GM23338 (cell line): Measurements from ENCODE around the gene MTA1. TPM values are rescaled to one million over a fixed set of nuclear protein-coding genes. Genes with fewer than 3 reads are reported as not detected.

ENCODE experiments used
- ATAC-seq: fragments of 200-7000 bp; cut with Tn5 transposase; 3 replicates; pipeline ENCODE4 v1.9.1; 2020
- DNase-seq: peaks from one replicate; pipeline ENCODE4 v3.0.0-alpha.2; 2015; ENCODE audit warnings: low spot score
- H2AFZ ChIP-seq: fragments of 200-600 bp; sonication (generic); 2 replicates; pipeline ENCODE4 v1.8.0; 2016; ENCODE audit warnings: antibody characterized with exemption, mild to moderate bottlenecking, moderate library complexity
- H3F3A ChIP-seq: fragments of 200-600 bp; sonication (generic); replicated peaks from 2 replicates; pipeline ENCODE4 v1.8.0; 2017; ENCODE audit warnings: antibody characterized with exemption, mixed run types, low read depth
- H3K27ac ChIP-seq: fragments of 200-600 bp; sonication (generic); 2 replicates; pipeline ENCODE4 v1.6.1; 2016; ENCODE audit warnings: low read depth
- H3K27me3 ChIP-seq: fragments of 200-600 bp; sonication (generic); 2 replicates; pipeline ENCODE4 v1.8.0; 2016; ENCODE audit warnings: mild to moderate bottlenecking, mixed run types, moderate library complexity; ENCODE audit not compliant: insufficient read depth
- H3K36me3 ChIP-seq: fragments of 200-600 bp; sonication (generic); 2 replicates; pipeline ENCODE4 v1.8.0; 2016; ENCODE audit warnings: mild to moderate bottlenecking; ENCODE audit not compliant: insufficient read depth
- H3K4me1 ChIP-seq: fragments of 200-600 bp; sonication (generic); 2 replicates; pipeline ENCODE4 v1.8.0; 2016; ENCODE audit warnings: mild to moderate bottlenecking, moderate library complexity; ENCODE audit not compliant: insufficient read depth
- H3K4me2 ChIP-seq: fragments of 200-600 bp; sonication (generic); 2 replicates; pipeline ENCODE4 v1.7.1; 2017; ENCODE audit warnings: mixed run types
- H3K4me3 ChIP-seq: fragments of 200-600 bp; sonication (generic); 2 replicates; pipeline ENCODE4 v1.6.1; 2016; ENCODE audit warnings: mixed run types
- H3K79me2 ChIP-seq: fragments of 200-600 bp; sonication (generic); replicated peaks from 2 replicates; pipeline ENCODE4 v1.8.0; 2017; ENCODE audit warnings: mild to moderate bottlenecking; ENCODE audit not compliant: insufficient read depth
- H3K9me2 ChIP-seq: fragments of 200-600 bp; sonication (generic); 2 replicates; pipeline ENCODE4 v1.8.0; 2017; ENCODE audit not compliant: insufficient read depth
- H4K20me1 ChIP-seq: fragments of 200-600 bp; sonication (generic); replicated peaks from 2 replicates; pipeline ENCODE4 v1.8.0; 2017; ENCODE audit warnings: mild to moderate bottlenecking; ENCODE audit not compliant: insufficient read depth
- H3K27ac Mint-ChIP-seq: 2 replicates; pipeline ENCODE4 v1.8.0; 2020; ENCODE audit warnings: inconsistent platforms, mild to moderate bottlenecking, moderate library complexity, mixed read lengths
- H3K27me3 Mint-ChIP-seq: 3 replicates; pipeline ENCODE4 v1.8.0; 2022; ENCODE audit warnings: low read depth, mild to moderate bottlenecking, moderate library complexity, mixed read lengths, inconsistent platforms; ENCODE audit not compliant: insufficient read depth, poor library complexity
- H3K36me3 Mint-ChIP-seq: 3 replicates; pipeline ENCODE4 v1.8.0; 2021; ENCODE audit warnings: low read depth, mild to moderate bottlenecking, inconsistent platforms, moderate library complexity, mixed read lengths
- H3K4me1 Mint-ChIP-seq: 3 replicates; pipeline ENCODE4 v1.8.0; 2020; ENCODE audit warnings: mild to moderate bottlenecking, inconsistent platforms, mixed read lengths
- H3K4me3 Mint-ChIP-seq: 3 replicates; pipeline ENCODE4 v1.8.0; 2021; ENCODE audit warnings: moderate library complexity, mild to moderate bottlenecking, inconsistent platforms, mixed read lengths
- H3K9me3 Mint-ChIP-seq: 3 replicates; pipeline ENCODE4 v1.8.0; 2020; ENCODE audit warnings: moderate library complexity, mild to moderate bottlenecking, inconsistent platforms, mixed read lengths
- CTCF ChIP-seq, 2 experiments: fragments of 200-600 bp in 1 of 2; sonication (generic) in 1 of 2; conservative IDR thresholded peaks; 2 replicates each; pipeline versions ENCODE4 v1.5.1 to v1.6.1; 2016 to 2017; ENCODE audit warnings: antibody characterized with exemption in 2 of 2, low read depth in 2 of 2, mild to moderate bottlenecking in 2 of 2, moderate library complexity in 1 of 2
- ETS1 ChIP-seq: IDR thresholded peaks from 2 replicates; pipeline ENCODE4 v1.6.1; 2016; ENCODE audit warnings: antibody characterized with exemption
- EZH2 ChIP-seq: fragments of 200-600 bp; sonication (generic); IDR thresholded peaks from one replicate; pipeline ENCODE4 v1.8.0; 2017; ENCODE audit warnings: antibody characterized with exemption, mild to moderate bottlenecking, low read depth; ENCODE audit not compliant: unreplicated experiment
- NANOG ChIP-seq: IDR thresholded peaks from 2 replicates; pipeline ENCODE4 v1.6.1; 2016; ENCODE audit warnings: antibody characterized with exemption, borderline replicate concordance
- POLR2AphosphoS5 ChIP-seq: IDR thresholded peaks from 2 replicates; pipeline ENCODE4 v1.6.1; 2016; ENCODE audit warnings: antibody characterized with exemption, low read depth
- STAT1 ChIP-seq: IDR thresholded peaks from one replicate; pipeline ENCODE4 v1.6.1; 2016; ENCODE audit warnings: antibody characterized with exemption; ENCODE audit not compliant: unreplicated experiment
- ZNF114 ChIP-seq: fragments of 250-450 bp; sonication (Bioruptor Pico); IDR thresholded peaks from 2 replicates; pipeline ENCODE4 v1.5.0; 2020; ENCODE audit warnings: mild to moderate bottlenecking, moderate library complexity
- ZNF331 ChIP-seq: fragments of 250-450 bp; sonication (Bioruptor Pico); IDR thresholded peaks from 2 replicates; pipeline ENCODE4 v1.5.0; 2020; ENCODE audit warnings: low read depth, mild to moderate bottlenecking, moderate library complexity
- ZNF462 ChIP-seq: fragments of 250-450 bp; sonication (Bioruptor Pico); IDR thresholded peaks from 2 replicates; pipeline ENCODE4 v1.5.0; 2020; ENCODE audit warnings: mild to moderate bottlenecking, moderate library complexity
- polyA plus RNA-seq: library from polyadenylated mRNA; unstranded; fragments of >200 nt; fragmentation: Nextera tagmentation; extraction: Ambion mirVana; gene quantifications from 2 replicates; pipeline ENCODE4 v1.2.1, GENCODE V29; 2016
- total RNA-seq: library from RNA; depleted of rRNA; stranded (reverse); fragments of >200 nt; shearing (Covaris generic); gene quantifications from 2 replicates; pipeline ENCODE4 v1.2.3, GENCODE V29; 2014

Gene MTA1
- total and polyA plus RNA-seq, 2 experiments from 2014 or later, result 53.3 to 126 TPM

GRCh38 chr14:105492971-105493871 is 73.6 kb downstream of the MTA1 start:
- Mint-ChIP-seq H3K4me1 (peaks cover 5% of the 10 kb centered on the region; the same call in 2 of the 3 replicates), H3K36me3 (no peaks in the 10 kb centered on the region), H3K4me3 (no peak overlapping the region), H3K27ac (no peak overlapping the region), H3K9me3 (peaks cover 6% of the 10 kb centered on the region; the same call in 2 of the 3 replicates), H3K27me3 (peaks cover 24% of the 10 kb centered on the region)
- Histone ChIP-seq H3K4me3 (no peak overlapping the region), H3K27me3 (peaks cover 20% of the 10 kb centered on the region), H3K79me2 (no peaks in the 10 kb centered on the region), H3K4me1 (peaks cover 4% of the 10 kb centered on the region; the same call in 1 of the 2 replicates), H4K20me1 (no peaks in the 10 kb centered on the region), H3F3A (peaks cover 4% of the 10 kb centered on the region; the same call in 1 of the 2 replicates), H3K36me3 (no peaks in the 10 kb centered on the region), H2AFZ (no peak overlapping the region), H3K27ac (no peak overlapping the region), H3K4me2 (no peak overlapping the region), H3K9me2 (peaks cover 3% of the 10 kb centered on the region; the same call in 1 of the 2 replicates)
- ATAC-seq, result no peak
- no peak for DNase-seq
- TF ChIP-seq NANOG, result no peak
- no peak for TF ChIP-seq POLR2AphosphoS5
- TF ChIP-seq ZNF114 (CRISPR knock-in tag), result no peak

- Histone ChIP-seq H3F3A (peaks cover 4% of the 10 kb centered on the region; the same call in 1 of the 2 replicates), H3K4me2 (no peak overlapping the region), H3K79me2 (no peaks in the 10 kb centered on the region), H2AFZ (no peak overlapping the region), H3K27me3 (peaks cover 11% of the 10 kb centered on the region), H4K20me1 (no peaks in the 10 kb centered on the region), H3K4me3 (no peak overlapping the region), H3K36me3 (no peaks in the 10 kb centered on the region), H3K4me1 (peaks cover 4% of the 10 kb centered on the region; the same call in 1 of the 2 replicates), H3K27ac (no peak overlapping the region), H3K9me2 (peaks cover 3% of the 10 kb centered on the region; the same call in 1 of the 2 replicates)
- H3K4me1 Mint-ChIP-seq, result peaks cover 5% of the 10 kb centered on the region; the same call in 2 of the 3 replicates
- no peaks in the 10 kb centered on the region for H3K36me3 Mint-ChIP-seq
- H3K27me3 Mint-ChIP-seq, result peaks cover 19% of the 10 kb centered on the region
- DNase-seq (no peak), ATAC-seq (no peak)
- no peak overlapping the region for H3K27ac Mint-ChIP-seq
- H3K4me3 Mint-ChIP-seq, result no peak overlapping the region
- H3K9me3 Mint-ChIP-seq, result peaks cover 6% of the 10 kb centered on the region; the same call in 2 of the 3 replicates
- TF ChIP-seq ZNF331 (no peak), ZNF462 (CRISPR knock-in tag) (no peak), CTCF (conservative IDR thresholded peaks at IDR 0.05; ENCODE audit: low read depth in 2 of 2) (no peak), ZNF114 (CRISPR knock-in tag) (no peak), NANOG (no peak), EZH2 (no peak), ETS1 (no peak), STAT1 (no peak)
Observed at GRCh38 chr14:105493921-105494605, 74.4 kb downstream of the MTA1 start.
